Esophagus muscularis mucosa (tissue), 4 donors: ENCODE measurements around the gene WNT11. TPM values are rescaled to one million over a fixed set of nuclear protein-coding genes. Genes with fewer than 3 reads are reported as not detected.

Experiments
- DNase-seq: peaks from one replicate; pipeline ENCODE4 v3.0.0-alpha.2; 2017; ENCODE audit errors: extremely low spot score
- H3K27ac ChIP-seq, 4 donors: fragments of 200-600 bp; sonication (generic); replicated peaks in 1 of 4; 1 replicate in 3 of 4; 2 replicates in 1 of 4; pipeline ENCODE4 v1.5.1; 2016 to 2019; ENCODE audit warnings: mild to moderate bottlenecking in 1 of 4
- H3K27me3 ChIP-seq, 4 donors: fragments of 200-600 bp; sonication (generic); one replicate each; pipeline versions ENCODE4 v1.5.1 to v1.6.0; 2016 to 2019
- H3K36me3 ChIP-seq, 4 donors: fragments of 200-600 bp; sonication (generic); one replicate each; pipeline ENCODE4 v1.5.1; 2016 to 2019
- H3K4me1 ChIP-seq, 4 donors: fragments of 200-600 bp; sonication (generic); one replicate each; pipeline ENCODE4 v1.5.1; 2016 to 2019
- H3K4me3 ChIP-seq, 4 donors: fragments of 200-600 bp; sonication (generic); 1 replicate in 2 of 4; 2 replicates in 2 of 4; pipeline ENCODE4 v1.5.1; 2016 to 2019; ENCODE audit warnings: mild to moderate bottlenecking in 4 of 4, moderate library complexity in 1 of 4
- H3K9me3 ChIP-seq, 4 donors: fragments of 200-600 bp; sonication (generic); 1 replicate in 3 of 4; 2 replicates in 1 of 4; pipeline ENCODE4 v1.5.1; 2016 to 2019
- CTCF ChIP-seq, 3 experiments: fragments of 200-600 bp in 2 of 3; fragments of 450-650 bp in 1 of 3; sonication (generic) in 2 of 3; IDR thresholded peaks; one replicate each; pipeline ENCODE4 v1.5.1; 2017 to 2019; ENCODE audit warnings: antibody characterized with exemption in 3 of 3, mild to moderate bottlenecking in 2 of 3, moderate library complexity in 1 of 3
- EP300 ChIP-seq: sonication (generic); formaldehyde crosslinking; IDR thresholded peaks from one replicate; pipeline ENCODE4 v1.6.1; 2017; ENCODE audit warnings: antibody characterized with exemption
- POLR2A ChIP-seq: fragments of 450-650 bp; IDR thresholded peaks from one replicate; pipeline ENCODE4 v1.6.1; 2017; ENCODE audit warnings: antibody characterized with exemption, moderate library complexity, mild to moderate bottlenecking, low read depth
- POLR2AphosphoS5 ChIP-seq, 2 donors: sonication (generic); formaldehyde crosslinking; IDR thresholded peaks; one replicate each; pipeline ENCODE4 v1.6.1; 2017; ENCODE audit warnings: antibody characterized with exemption in 2 of 2
- whole genome bisulfite sequencing: methylation state at CpG from one replicate; pipeline ENCODE4 v1.1.5; 2018; 5-methylcytosine and 5-hydroxymethylcytosine counted together
- intact Hi-C: fragments of 100-400 bp; cut with DNase I; formaldehyde crosslinking; loops from one replicate; pipeline ENCODE4 v1.15.1; 2023
- total RNA-seq, 4 donors: library from RNA; depleted of rRNA; stranded (reverse); fragments of >200 nt; gene quantifications; one replicate each; pipeline versions ENCODE4 v1.1.0 to v1.2.1, GENCODE V29; 2016

WNT11 gene
- total RNA-seq, 4 donors from 2014 or later = 3.7 to 11.0 (median 7.7) TPM

DNA sequence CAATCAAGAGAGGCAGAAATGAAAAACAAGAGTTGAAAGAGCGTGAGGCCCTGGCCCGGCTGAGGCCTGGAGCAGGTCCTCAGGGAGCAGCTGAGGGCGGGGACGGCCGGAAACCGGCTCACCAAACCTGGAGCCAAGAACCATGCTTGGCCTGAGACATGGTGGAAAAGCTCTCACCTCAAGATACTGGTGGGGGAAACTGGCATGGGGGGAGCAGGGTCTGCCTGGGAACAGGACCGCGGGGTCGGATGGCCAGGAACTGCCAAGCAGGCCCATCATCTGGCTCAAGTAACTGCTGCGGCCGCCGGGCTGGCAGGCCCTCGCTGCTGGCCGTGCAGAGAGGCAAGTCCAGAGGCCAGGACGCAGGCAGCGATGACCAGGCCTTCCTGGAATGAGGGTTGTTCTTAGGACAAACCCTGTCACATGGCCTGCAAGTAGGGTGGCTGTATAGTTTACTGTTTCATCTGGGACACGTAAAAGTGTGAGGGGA lies 18.9 kb upstream of the WNT11 start:
- WGBS = 89% methylated on average over 17 of the region's 17 CpGs
- Histone ChIP-seq H3K36me3 (no peaks in the 10 kb centered on the region), H3K9me3 (no peaks in the 10 kb centered on the region), H3K4me1 (no peaks in the 10 kb centered on the region), H3K27ac (peak overlapping the region in 1 of 4 donors; percentile 30), H3K4me3 (no peak overlapping the region), H3K27me3 (no peaks in the 10 kb centered on the region)
- no peak for TF ChIP-seq POLR2A
- no peak for TF ChIP-seq EP300
- TF ChIP-seq POLR2AphosphoS5 (IDR thresholded peaks at IDR 0.05) = no peak
- no peak for TF ChIP-seq CTCF (IDR thresholded peaks at IDR 0.05)
- intact Hi-C loops = no loop called here
- DNase-seq = no peak

DNA sequence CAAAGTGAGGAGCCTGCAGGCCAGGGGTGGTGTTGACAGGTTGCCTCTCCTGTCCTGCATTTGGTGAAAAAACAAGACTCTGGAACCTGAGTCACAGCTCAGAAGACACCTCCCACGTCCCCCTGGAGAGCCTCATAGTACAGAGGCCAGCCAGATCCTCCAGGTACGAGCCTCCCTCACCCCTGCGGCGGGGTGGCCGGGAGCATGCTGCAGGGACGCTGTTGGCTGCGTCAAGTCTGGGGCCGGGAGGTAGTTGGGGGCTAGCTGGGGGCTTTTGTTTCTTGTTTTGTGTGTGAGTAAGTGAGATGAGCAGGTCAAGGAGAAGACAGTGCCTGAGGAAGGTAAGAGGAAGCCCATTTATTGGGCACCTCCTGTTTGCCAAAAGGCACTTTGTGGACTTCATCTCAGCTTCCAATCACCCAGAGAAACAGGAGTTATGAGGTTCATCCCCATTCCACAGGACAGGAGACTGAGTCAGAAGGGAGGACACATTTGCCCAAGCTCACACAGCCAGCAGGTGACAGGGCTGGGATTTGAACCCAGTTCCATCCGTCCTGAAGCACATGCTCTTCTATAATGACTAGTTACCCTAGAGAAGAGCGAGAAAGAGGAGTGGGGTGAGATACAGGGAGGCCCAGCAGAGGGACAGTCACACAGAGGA lies 18.3 kb upstream of the WNT11 start:
- Histone ChIP-seq H3K27me3 (no peaks in the 10 kb centered on the region), H3K4me1 (no peaks in the 10 kb centered on the region), H3K4me3 (no peak overlapping the region), H3K36me3 (no peaks in the 10 kb centered on the region), H3K9me3 (no peaks in the 10 kb centered on the region), H3K27ac (no peak overlapping the region)
- DNase-seq = no peak
- intact Hi-C loops = no loop called here
- TF ChIP-seq EP300 (no peak), POLR2AphosphoS5 (IDR thresholded peaks at IDR 0.05) (no peak), CTCF (IDR thresholded peaks at IDR 0.05) (no peak), POLR2A (no peak)
- WGBS = 99% methylated on average over 9 of the region's 10 CpGs

GRCh38 chr11:76221365-76221764 lies 15.1 kb upstream of the WNT11 start:
- Histone ChIP-seq H3K36me3 (no peaks in the 10 kb centered on the region), H3K4me3 (no peak overlapping the region), H3K27ac (no peak overlapping the region), H3K4me1 (no peaks in the 10 kb centered on the region), H3K27me3 (no peaks in the 10 kb centered on the region), H3K9me3 (no peaks in the 10 kb centered on the region)
- DNase-seq = no peak
- 89% methylated on average over 3 of the region's 3 CpGs for WGBS
- TF ChIP-seq POLR2AphosphoS5 (IDR thresholded peaks at IDR 0.05) = no peak
- TF ChIP-seq POLR2A = no peak
- no peak for TF ChIP-seq CTCF (IDR thresholded peaks at IDR 0.05)
- TF ChIP-seq EP300 = no peak
- intact Hi-C loops = no loop called here

- no peak for DNase-seq
- Histone ChIP-seq H3K27ac (no peak overlapping the region), H3K4me3 (no peak overlapping the region), H3K9me3 (no peaks in the 10 kb centered on the region), H3K27me3 (no peaks in the 10 kb centered on the region), H3K36me3 (no peaks in the 10 kb centered on the region), H3K4me1 (no peaks in the 10 kb centered on the region)
- TF ChIP-seq POLR2A = no peak
- no peak for TF ChIP-seq POLR2AphosphoS5 (IDR thresholded peaks at IDR 0.05)
- TF ChIP-seq EP300 = no peak
- TF ChIP-seq CTCF (IDR thresholded peaks at IDR 0.05) = no peak
- no CpG with 5 or more reads among the region's 3 CpGs for WGBS
- intact Hi-C loops = no loop called here
Measured at GRCh38 chr11:76219243-76219642, 12.9 kb upstream of the WNT11 start.
